T1000 (cell line): ENCODE results near the gene KNL1.
"Not testable (repeated sequence)": the region's sequence is repeated elsewhere in the genome, so short reads cannot be mapped to it uniquely, and the experiment has no call there.

Source experiments
- DNase-seq: peaks from one replicate; lab custom pipeline; 2025; ENCODE audit warnings: mixed read lengths; lab: John Stamatoyannopoulos, UW

Gene KNL1

GRCh38 chr15:40584191-40584590 lies 9.9 kb upstream of the KNL1 start:
- DNase-seq = no peak

DNA sequence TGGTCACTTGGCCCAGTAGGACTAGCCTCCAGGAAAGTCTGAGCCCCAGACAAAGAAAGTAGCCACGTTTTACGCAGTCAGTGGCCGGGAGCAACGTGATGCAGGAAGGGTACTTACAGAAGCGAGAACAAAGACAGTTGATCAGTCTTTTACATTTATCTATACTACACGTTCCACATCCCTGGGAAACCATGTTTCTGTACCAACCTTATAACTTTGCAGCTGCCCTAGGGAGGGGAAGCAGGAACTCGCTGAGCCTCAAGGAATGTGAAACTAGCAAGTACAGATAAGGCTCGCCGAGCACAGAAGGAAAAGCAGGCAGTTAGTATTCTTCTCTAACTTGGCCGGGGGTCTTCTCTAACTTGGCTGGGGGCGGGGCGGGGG lies 3.4 kb upstream of the KNL1 start:
- DNase-seq = no peak

- no peak for DNase-seq
Measured at GRCh38 chr15:40591389-40591788, 2.7 kb upstream of the KNL1 start.

DNA sequence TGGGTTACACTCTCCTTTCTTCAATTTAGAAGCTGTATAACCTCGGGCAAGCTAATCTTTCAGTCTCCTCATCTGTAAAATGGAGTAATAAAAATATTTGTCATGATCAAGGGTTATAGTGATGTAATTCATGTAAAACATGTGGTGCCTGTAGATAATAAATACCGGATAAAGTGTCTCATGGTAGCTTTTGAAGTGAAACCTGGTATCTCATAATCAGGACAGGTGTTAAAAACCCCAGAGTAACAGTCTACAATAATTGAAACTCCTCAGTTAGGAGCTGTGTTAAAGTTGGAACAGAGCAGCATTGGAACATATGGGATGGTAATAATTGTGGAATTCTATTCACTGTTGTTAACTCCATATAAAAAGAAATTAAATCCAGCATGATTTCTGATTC lies 884 bp upstream of the KNL1 start:
- DNase-seq = no peak

DNA sequence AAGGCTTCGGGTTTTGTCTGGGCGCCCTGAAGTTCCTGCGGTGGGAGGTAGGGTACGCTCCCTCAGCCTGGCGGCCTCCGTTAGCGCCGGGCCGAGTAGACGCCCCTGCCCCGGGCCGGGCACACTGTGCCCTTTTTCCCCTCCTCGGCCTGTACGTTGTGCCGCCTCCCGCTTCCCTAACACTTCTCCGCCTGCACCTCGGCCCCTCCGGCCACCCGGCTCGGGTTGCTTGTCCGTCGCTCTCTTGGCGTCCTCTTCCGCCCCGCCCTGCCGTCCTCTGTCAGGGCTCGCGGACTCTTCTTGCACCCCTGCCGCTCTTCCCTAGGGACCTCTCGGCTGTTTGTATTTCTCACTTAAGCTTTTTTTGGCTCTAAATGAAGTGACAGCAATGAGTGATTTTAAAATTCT lies 384 bp downstream of the KNL1 start:
- peak; percentile 48 for DNase-seq

- DNase-seq = no peak
Measured at GRCh38 chr15:40595219-40595618, 1.2 kb downstream of the KNL1 start.

DNA sequence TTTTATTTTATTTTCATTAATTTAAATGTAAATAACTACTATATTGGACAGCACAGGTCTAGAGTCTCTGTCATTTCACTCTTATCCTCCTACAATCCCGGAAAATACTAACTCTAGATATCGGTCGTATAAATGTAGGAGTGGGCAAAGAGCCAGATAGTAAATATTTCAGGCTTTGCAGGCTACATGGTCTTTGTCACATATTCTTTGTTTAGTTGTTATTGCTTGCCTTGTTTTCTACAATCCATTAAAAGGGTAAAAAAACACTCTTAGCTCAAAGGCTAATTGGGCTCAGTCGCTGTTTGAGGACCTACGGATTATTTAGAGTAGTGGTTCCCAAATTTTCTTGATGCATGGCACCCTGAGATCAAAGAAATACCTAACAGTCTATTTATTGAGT lies 1.7 kb downstream of the KNL1 start:
- DNase-seq = no peak

- DNase-seq = no peak
Measured at GRCh38 chr15:40597024-40597423, 3.0 kb downstream of the KNL1 start.

- DNase-seq = no peak
Measured at GRCh38 chr15:40598126-40598525, 4.1 kb downstream of the KNL1 start.

DNA sequence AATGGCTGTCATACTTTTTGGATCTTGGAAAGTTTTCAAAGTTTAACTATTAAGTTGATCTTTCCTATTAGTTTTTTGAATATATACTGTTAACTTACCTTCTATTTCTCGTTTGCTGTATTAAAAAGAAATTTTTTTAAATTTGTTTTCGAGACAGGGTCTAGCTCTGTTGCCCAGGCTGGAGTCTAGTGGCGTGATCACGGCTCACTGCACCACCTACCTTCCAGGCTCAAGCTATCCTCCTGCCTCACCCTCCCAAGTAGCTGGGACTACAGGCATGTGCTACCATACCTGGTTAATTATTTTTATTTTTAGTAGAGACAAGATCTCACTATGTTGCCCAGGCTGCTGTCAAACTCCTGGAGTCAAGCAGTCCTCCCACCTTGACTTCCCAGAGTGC lies 4.6 kb downstream of the KNL1 start:
- DNase-seq = no peak

GRCh38 chr15:40600956-40601355 lies 6.9 kb downstream of the KNL1 start:
- no peak for DNase-seq

DNA sequence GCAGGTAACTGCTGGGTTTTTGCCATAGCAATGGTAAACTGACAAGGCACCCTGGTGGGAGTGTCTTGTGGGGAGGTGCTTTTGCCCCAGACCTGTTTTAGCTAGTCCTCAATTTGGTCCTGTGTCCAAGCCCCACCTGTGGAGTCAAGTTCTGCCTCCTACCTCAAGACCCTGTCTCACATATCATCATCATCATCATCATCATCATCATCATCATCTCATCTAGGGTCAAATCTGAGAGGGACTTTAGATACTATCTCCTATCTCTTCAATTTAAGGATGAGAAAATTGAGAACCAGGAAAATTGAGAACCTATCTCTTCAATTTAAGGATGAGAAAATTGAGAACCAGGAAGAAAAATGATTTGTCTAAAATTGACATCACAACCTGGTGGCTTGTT lies 9.9 kb downstream of the KNL1 start:
- DNase-seq = no peak

GRCh38 chr15:40613080-40613479 lies 19.0 kb downstream of the KNL1 start:
- no peak for DNase-seq

DNA sequence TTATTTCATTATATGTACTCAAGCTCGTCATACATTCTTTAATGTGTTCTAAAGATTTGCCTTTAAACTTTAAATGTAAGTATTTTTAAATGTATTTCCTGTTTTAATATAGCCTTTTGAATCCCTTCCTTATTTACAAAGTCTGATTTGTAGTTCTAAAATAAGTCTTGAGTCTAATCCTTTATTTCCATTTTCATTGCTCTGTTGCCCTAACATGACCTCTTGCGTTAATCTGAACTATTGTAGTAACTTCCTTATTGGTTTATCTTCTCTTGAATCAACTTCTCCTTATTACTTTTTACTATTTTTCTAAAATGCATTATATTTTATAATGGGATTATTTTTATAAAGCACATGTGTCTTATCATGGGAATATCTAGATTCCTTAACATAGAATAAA lies 24.0 kb downstream of the KNL1 start:
- DNase-seq = no peak

GRCh38 chr15:40618906-40619305 lies 24.9 kb downstream of the KNL1 start:
- no peak for DNase-seq

- DNase-seq = no peak
Measured at GRCh38 chr15:40623361-40623760, 29.3 kb downstream of the KNL1 start.

- DNase-seq = no peak
Measured at GRCh38 chr15:40630313-40630712, 36.3 kb downstream of the KNL1 start.

DNA sequence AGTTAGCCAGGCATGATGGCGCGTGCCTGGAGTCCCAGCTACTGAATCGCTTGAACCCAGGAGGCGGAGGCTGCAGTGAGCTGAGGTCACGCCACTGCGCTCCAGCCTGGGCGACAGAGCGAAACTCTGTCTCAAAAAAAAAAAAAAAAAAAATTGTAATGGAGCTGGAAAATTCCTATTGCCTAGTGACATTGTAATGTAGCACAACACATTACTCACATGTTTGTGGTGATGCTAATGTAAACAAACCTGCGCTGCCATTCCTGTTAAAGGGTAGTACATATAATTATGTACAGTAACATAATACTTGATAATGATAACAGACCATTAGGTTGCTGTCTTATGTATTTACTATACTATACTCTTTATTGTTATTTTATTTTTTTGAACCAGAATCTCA lies 39.1 kb downstream of the KNL1 start:
- no peak for DNase-seq

DNA sequence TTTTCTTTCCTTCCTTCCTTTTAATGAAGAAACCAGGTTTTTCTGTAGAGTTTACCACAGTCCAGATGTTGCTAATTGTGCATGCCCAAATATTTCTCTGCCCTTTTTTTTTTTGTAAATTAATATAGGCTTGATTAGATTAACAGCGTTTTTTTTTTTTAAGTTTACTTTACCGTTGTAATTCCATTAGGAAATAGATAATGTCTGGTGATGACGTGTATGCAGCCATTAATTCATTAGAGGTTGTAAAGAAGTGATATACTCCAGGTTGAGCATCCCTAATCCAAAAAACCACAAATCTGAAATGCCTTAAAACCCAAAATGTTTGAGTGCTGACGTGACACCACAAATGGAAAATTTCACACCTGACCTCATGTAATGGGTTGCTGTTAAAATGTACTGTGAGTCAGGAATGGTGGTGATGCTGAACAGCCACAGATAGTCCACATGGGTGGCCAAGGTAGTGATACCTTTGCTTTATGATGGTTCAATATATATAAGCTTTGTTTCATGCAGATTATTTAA lies 43.2 kb downstream of the KNL1 start:
- no peak for DNase-seq

GRCh38 chr15:40639677-40640076 lies 45.6 kb downstream of the KNL1 start:
- no peak for DNase-seq

GRCh38 chr15:40647523-40647922 lies 53.5 kb downstream of the KNL1 start:
- no peak for DNase-seq

DNA sequence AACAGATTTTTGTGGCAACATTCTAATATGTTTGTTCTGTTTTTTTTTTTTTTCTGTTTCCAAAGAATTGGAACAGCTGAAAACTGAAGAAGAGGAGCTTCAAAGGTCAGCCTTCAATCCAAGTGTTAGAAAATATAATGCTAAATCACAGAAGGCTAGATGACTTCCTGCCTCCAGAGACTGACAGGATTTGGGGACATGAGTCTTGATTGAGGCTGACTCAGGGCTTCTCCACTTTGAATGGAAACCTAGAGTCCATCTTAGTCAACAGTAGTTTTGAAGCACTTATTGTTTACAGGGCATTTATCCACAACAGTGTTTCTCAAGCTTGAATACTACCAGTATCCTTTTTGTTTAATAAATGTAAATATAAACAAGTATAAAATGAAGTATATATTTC lies 56.4 kb downstream of the KNL1 start:
- DNase-seq = no peak

- DNase-seq = no peak
Measured at GRCh38 chr15:40660686-40661085, 66.6 kb downstream of the KNL1 start.

DNA sequence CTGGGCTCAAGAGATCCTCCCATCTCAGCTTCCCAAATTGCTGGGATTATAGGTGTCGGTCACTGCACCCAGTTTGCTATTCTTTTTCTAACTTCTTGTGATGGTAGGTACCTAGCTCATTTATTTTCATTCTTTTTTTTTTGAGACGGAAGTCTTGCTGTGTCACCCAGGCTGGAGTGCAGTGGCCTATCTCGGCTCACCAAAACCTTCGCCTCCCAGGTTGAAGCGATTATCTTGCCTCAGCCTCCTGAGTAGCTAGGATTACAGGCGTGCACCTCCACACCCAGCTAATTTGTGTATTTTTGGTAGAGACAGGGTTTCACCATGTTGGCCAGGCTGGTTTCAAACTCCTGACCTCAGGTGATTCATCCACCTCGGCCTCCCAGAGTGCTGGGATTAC lies 70.9 kb downstream of the KNL1 start:
- DNase-seq = no peak

- not testable (repeated sequence) for DNase-seq
Measured at GRCh38 chr15:40676290-40676689, 82.2 kb downstream of the KNL1 start.
